ENCODE results near the gene SOX9.

Gene SOX9

DNA sequence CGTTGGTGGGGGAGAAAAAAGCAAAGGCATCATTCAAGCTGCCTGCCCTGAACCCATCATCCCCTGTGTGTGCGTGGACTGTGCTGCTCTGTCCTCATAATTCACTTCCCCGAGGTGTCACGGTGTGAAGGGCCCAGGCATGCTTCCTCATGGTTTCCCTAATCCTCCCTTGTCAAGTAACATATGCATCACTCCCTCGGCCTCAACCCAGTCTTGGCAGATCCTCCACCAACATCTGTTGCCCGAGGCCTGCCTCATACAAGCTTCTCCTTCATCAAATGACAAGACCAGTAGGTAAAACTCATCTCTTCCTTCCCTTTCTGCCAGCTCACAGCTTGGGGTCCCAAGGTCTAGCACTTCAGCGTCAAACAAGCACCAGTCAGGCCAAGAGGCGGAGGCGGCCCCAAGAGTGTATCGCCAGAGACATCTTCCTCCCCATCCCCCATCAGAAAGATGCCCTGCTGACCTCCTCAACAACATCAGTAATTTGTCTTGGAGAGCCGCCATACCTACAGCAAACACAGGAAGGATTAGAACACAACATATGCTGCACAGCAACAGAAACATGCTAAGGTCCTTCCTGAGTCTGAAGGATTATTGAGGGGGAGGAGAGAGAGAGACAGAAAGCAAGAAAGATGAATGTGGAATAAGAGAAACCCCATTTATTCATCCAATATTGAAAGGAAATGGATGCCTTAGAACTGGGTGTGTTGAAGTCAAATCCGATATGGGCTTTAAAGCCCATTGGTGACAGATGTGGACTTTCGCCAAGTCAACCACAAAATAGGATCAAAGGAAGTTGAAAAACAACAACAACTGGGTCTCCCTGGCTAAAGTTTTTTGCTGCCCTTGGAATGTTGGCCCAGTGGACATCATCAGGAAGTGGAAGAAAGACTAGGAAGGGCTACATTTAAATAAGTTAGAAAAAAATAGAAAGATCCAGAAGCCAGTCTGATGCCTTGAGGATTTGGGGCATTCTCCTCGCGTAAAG, 38.4 kb downstream of the SOX9 start:
- no peak overlapping the region for H3K27ac Mint-ChIP-seq
- ATAC-seq = no peak
- H3K36me3 Mint-ChIP-seq = no peaks in the 10 kb centered on the region
- H3K9me3 Mint-ChIP-seq = peaks cover 7% of the 10 kb centered on the region
- H3K4me1 Mint-ChIP-seq = no peaks in the 10 kb centered on the region
- no peaks in the 10 kb centered on the region for H3K27me3 Mint-ChIP-seq
- H3K4me3 Mint-ChIP-seq = no peak overlapping the region

GRCh38 chr17:72162569-72162968, 41.7 kb downstream of the SOX9 start:
- Mint-ChIP-seq H3K36me3 (no peaks in the 10 kb centered on the region), H3K27ac (no peak overlapping the region), H3K4me1 (no peaks in the 10 kb centered on the region), H3K4me3 (no peak overlapping the region), H3K9me3 (peaks cover 10% of the 10 kb centered on the region), H3K27me3 (no peaks in the 10 kb centered on the region)
- ATAC-seq = no peak

DNA sequence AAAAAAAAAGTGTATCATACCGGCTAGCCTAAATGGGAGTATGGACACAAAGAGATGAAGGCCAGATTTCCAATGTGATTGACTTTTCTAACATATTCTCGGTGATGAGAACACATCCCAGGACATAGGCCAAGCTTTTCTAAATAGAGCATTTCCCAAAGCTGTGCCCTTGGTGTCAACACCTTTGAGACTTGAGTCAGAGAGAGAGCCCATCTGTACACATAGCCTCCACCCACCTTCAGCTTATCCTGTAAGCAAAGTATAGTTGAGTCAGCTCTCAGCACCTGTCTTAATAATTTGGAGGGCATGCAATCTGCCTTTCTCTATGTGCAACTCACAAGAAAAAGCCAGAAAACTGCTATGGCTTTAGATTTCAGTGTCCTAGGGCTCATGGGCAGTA, 42.7 kb downstream of the SOX9 start:
- H3K4me3 Mint-ChIP-seq = no peak overlapping the region
- no peaks in the 10 kb centered on the region for H3K27me3 Mint-ChIP-seq
- no peak for ATAC-seq
- peaks cover 10% of the 10 kb centered on the region for H3K9me3 Mint-ChIP-seq
- H3K4me1 Mint-ChIP-seq = no peaks in the 10 kb centered on the region
- no peak overlapping the region for H3K27ac Mint-ChIP-seq
- no peaks in the 10 kb centered on the region for H3K36me3 Mint-ChIP-seq

- Mint-ChIP-seq H3K27me3 (no peaks in the 10 kb centered on the region), H3K4me3 (no peak overlapping the region), H3K9me3 (peaks cover 6% of the 10 kb centered on the region), H3K4me1 (no peaks in the 10 kb centered on the region), H3K27ac (no peak overlapping the region), H3K36me3 (no peaks in the 10 kb centered on the region)
- no peak for ATAC-seq
These were observed 43.4 kb downstream of the SOX9 start for GRCh38 chr17:72164158-72164739.

DNA sequence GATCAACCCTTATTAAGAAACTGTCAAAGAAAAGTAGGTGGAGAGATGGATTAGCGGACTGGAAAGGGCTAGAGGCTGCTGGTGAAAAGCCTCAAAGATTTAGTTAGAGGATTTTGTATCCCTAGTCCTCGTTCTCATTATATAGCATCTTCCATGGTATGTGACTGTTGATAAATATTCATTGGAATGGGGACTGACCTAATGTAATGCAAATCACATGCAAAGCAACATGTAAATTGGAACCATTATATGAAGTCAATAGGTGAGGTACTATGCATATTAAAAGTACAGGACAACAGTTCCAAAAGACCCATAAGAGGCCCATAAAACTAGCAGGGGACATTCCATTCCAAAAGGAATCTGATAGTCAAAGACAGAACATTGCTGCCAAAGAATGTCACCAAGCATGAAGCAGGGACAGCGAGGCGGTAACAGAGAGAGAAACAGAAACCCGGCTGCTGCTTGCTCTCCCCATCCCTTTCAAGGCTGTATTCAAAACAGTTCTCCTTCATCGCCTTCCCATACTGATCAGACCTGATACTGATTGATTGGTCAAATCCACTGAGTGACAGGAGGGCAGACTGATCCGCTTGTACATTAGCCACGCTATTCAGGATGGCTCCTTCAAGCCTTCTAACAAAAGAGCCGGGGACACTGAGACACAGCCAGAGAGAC, 44.5 kb downstream of the SOX9 start:
- no peak overlapping the region for H3K4me3 Mint-ChIP-seq
- no peak overlapping the region for H3K27ac Mint-ChIP-seq
- no peaks in the 10 kb centered on the region for H3K27me3 Mint-ChIP-seq
- no peaks in the 10 kb centered on the region for H3K36me3 Mint-ChIP-seq
- H3K9me3 Mint-ChIP-seq = peaks cover 5% of the 10 kb centered on the region
- no peaks in the 10 kb centered on the region for H3K4me1 Mint-ChIP-seq
- no peak for ATAC-seq

- Mint-ChIP-seq H3K4me1 (no peaks in the 10 kb centered on the region), H3K9me3 (peaks cover 7% of the 10 kb centered on the region)
- no peak for ATAC-seq
These were observed 45.1 kb downstream of the SOX9 start for GRCh38 chr17:72165867-72166439.

DNA sequence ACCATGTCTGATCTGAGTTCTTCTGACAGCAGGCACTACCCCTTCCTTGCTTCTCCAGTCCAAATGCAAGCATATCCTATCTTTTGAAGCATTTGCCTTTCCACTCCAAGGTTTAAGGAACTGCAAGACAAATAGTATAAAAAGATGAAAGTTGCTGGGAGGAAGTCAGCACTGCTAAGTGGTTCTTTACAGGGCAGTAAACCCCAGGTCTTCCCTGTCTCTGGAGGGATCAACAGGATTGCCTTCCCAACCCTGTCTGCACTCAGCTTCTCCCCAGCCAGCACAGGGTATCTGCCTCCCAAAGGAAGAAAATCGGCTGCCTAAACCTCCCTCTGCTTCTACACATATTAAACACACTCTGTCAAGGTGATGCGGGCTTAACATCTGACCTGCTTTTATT, 46.8 kb downstream of the SOX9 start:
- H3K27ac Mint-ChIP-seq = no peak overlapping the region
- no peaks in the 10 kb centered on the region for H3K36me3 Mint-ChIP-seq
- no peaks in the 10 kb centered on the region for H3K4me1 Mint-ChIP-seq
- no peak overlapping the region for H3K4me3 Mint-ChIP-seq
- peaks cover 9% of the 10 kb centered on the region for H3K9me3 Mint-ChIP-seq
- peaks cover 9% of the 10 kb centered on the region for H3K27me3 Mint-ChIP-seq
- ATAC-seq = no peak

More at GRCh38 chr17:72165867-72166439, 45.1 kb downstream of the SOX9 start:
- Mint-ChIP-seq H3K27me3 (peaks cover 3% of the 10 kb centered on the region), H3K27ac (no peak overlapping the region), H3K4me3 (no peak overlapping the region), H3K36me3 (no peaks in the 10 kb centered on the region)

DNA sequence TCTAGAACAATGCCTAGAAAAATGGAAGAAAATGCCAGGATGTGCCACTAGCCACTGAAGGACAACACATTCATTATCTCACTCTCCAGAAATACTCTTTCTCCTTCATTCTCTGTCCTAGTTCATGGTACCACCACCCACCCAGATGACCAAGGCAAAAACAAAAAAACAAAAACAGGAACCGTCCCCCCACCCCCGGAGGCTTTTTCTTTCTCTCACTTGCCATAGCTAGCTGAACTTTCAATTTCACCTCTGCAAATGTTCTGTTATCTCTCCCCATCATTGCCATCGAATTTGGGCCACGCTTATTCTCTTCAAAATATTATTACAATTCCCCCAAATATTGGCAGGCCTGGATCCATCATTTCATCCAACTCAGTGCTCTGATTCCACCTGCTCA, 49.0 kb downstream of the SOX9 start:
- Mint-ChIP-seq H3K4me3 (no peak overlapping the region), H3K27me3 (peaks cover 9% of the 10 kb centered on the region), H3K27ac (no peak overlapping the region), H3K36me3 (no peaks in the 10 kb centered on the region), H3K4me1 (no peaks in the 10 kb centered on the region), H3K9me3 (peaks cover 8% of the 10 kb centered on the region)
- ATAC-seq = no peak

DNA sequence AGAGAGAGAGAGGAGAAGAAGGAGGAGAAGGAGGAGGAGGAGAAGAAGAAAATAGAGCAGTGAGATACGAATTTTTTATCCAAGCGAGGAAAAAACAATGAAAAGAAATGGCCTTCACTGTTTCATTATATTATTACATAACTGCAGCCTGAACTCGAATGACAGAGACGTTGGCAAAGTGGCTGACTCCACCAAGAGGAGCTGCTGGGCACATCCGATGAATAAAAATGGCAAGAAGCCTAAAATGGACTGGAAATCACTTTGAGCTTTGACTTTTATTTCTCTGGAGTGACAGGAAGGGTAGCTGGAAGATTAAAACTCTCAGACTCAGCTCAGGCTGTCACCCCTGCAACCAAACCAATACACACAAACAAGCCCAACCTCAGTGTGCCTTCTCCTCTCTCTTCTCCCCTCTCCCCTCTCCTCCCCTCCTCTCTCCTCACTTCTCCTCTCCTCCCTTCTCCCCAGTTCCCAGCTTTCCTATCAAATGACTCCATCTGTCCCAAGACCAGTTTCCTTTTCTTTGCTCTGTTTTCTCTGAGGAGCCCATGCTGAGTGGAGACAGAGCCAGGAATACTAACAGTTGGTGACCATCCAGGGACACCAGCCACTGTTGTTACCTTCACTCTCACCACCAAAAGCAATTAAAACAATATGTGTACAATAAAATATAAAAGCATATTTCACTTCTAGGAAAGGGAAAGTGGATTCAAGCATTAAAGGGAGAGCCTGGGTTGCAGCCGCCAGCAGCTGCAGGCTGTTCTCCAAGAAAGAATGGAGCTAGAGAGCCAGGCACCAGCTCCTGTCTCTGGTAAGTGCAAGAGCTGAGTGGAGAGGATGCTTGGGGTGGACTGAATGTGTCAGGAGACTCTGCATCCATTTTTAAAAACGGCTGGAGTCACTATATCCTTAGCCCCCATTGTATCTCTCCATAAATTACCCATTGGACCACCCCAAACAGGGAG, 51.2 kb downstream of the SOX9 start:
- Mint-ChIP-seq H3K9me3 (peaks cover 11% of the 10 kb centered on the region), H3K4me1 (no peaks in the 10 kb centered on the region), H3K27ac (no peak overlapping the region), H3K36me3 (no peaks in the 10 kb centered on the region), H3K4me3 (no peak overlapping the region), H3K27me3 (peaks cover 17% of the 10 kb centered on the region)
- ATAC-seq = no peak

DNA sequence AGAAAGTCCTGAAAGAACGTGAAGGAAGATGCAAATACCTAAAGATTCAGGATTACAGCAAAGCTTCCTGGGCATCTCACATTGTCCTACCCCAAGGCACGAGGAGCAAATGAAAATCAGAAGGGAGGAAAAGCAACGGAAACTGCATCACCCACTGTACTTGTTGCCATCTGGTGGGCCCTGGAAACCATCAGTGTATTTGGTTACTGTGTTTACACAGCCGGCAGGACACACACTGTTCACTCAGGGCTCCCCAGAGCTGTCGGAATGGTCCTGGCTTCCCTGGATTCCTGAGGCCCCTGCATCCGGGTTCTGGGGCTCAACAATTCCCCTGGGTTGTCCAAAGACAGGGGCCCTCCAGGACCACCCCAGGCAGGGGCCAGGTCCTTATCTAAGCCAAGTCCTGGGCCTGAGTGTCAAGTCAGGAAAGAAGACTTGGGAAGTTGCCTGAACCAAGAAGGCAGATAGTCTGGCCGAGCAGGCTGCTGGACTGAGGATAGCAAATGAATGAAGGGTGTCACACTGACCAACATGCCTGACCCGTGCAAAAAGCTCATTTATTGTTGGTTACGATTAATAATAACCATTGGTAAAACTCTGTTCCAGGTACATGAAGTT, 52.8 kb downstream of the SOX9 start:
- peaks cover 11% of the 10 kb centered on the region for H3K9me3 Mint-ChIP-seq
- H3K4me3 Mint-ChIP-seq = no peak overlapping the region
- no peaks in the 10 kb centered on the region for H3K4me1 Mint-ChIP-seq
- no peak overlapping the region for H3K27ac Mint-ChIP-seq
- ATAC-seq = no peak
- no peaks in the 10 kb centered on the region for H3K36me3 Mint-ChIP-seq
- peaks cover 17% of the 10 kb centered on the region for H3K27me3 Mint-ChIP-seq

GRCh38 chr17:72175263-72175662, 54.4 kb downstream of the SOX9 start:
- Mint-ChIP-seq H3K27ac (no peak overlapping the region), H3K9me3 (peaks cover 11% of the 10 kb centered on the region), H3K36me3 (no peaks in the 10 kb centered on the region), H3K27me3 (peaks cover 17% of the 10 kb centered on the region), H3K4me3 (no peak overlapping the region), H3K4me1 (no peaks in the 10 kb centered on the region)
- no peak for ATAC-seq
